ENCODE data around the gene ACOXL.

DNA sequence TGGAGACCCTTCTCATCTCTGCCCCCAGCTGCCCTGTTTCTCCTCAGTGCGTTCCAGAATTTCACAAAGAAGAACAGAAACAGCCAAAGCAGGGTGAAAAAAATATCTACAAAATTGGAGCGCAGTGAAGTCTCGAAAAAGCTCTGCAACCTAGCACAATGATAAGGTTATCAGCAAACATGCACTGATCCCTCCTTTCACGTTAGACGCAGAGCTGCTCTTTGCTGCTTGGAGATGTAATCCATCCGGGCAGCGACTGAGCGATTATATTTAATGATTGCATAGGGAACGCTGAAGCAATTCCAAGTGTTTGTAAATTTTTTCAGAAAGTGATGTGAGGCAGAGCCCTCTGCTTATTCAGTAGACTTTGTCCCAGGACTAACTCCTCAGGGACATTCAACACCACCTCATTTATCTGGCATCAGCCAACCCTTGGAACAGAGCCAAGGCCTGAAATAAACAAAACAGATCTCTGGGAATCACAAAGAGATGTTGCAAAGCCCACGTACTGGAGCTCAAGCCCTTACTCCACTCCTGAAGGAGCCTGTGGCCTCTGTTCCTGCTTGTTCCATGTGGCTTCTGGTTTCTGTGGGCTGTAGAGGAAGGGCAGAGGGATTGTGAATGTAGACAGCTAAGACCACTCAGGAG, 215.8 kb downstream of the ACOXL start:
- TF ChIP-seq EZH2phosphoT487 (IDR thresholded peaks at IDR 0.05; ENCODE audit: insufficient read depth, low read depth) (no peak), EZH2 (IDR thresholded peaks at IDR 0.05; ENCODE audit: insufficient read depth, poor library complexity, severe bottlenecking) (no peak)
